Measurements from ENCODE around the gene ADIPOQ.
"Not testable (repeated sequence)": the region's sequence is repeated elsewhere in the genome, so short reads cannot be mapped to it uniquely, and the experiment has no call there.

The ADIPOQ gene

DNA sequence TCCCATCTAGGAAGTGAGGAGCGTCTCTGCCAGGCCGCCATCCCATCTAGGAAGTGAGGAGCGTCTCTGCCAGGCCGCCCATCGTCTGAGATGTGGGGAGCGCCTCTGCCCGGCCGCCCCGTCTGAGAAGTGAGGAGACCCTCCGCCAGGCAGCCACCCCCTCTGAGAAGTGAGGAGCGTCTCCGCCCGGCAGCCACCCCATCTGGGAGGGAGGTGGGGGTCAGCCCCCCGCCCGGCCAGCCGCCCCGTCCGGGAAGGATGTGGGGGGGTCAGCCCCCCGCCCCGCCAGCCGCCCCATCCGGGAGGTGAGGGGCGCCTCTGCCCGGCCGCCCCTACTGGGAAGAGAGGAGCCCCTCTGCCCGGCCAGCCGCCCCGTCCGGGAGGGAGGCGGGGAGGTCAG lies 31.3 kb downstream of the ADIPOQ start:
- not testable (repeated sequence) for DNase-seq

DNA sequence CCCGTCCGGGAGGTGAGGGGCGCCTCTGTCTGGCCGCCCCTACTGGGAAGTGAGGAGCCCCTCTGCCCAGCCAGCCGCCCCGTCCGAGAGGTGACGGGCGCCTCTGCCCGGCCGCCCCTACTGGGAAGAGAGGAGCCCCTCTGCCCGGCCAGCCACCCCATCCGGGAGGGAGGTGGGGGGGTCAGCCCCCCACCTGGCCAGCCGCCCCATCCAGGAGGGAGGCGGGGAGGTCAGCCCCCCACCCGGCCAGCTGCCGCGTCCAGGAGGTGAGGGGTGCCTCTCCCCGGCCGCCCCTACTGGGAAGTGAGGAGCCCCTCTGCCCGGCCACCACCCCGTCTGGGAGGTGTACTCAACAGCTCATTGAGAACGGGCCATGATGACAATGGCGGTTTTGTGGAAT lies 31.7 kb downstream of the ADIPOQ start:
- not testable (repeated sequence) for DNase-seq

DNA sequence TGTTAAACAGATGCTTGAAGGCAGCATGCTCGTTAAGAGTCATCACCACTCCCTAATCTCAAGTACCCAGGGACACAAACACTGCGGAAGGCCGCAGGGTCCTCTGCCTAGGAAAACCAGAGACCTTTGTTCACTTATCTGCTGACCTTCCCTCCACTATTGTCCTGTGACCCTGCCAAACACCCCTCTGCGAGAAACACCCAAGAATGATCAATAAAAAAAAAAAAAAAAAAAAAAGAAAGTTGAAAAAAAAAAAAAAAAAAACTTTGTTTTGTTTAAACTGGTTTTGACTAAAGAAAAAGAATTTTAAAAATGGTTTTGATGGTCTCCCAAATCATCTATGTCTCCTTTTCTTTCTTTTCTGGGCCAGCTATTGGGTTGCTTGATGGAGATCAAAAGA lies 32.3 kb downstream of the ADIPOQ start:
- DNase-seq, result not testable (repeated sequence)

DNA sequence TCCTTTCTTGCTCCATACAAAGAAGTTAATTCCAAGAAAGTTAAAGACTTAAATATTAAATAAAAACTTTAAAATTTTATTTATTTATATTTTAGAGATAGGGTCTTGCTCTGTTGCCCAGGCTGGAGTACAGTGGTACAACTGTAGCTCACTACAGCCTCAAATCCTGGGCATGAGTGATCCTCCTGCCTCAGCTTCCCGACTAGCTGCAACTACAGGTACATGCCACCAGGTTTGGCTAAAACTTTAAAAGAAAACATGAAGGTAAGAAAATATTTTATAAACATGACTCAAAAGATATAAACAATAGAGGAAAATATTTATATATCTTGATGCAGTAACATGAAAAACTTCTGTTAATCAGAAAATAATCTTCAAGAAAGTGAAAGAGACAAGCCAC lies 33.2 kb downstream of the ADIPOQ start:
- no peak for DNase-seq

DNA sequence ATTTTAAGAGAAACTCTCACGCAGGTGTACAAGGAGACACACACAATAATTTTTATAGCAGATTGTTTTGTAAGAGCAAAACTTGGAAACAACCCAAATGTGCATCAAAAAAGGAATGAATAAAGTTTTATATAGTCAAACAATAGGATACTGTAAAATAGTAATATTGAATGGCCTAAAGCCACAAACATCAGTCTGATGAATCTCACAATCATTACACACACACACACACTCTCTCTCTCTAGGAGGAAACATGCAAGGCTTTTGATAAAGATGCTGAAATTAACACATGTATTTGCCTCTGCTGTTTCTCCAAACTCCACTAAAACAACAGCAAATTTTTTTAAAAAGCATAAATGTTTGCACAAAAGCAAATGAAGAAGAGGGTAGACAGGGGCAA lies 37.3 kb downstream of the ADIPOQ start:
- DNase-seq, result no peak

DNA sequence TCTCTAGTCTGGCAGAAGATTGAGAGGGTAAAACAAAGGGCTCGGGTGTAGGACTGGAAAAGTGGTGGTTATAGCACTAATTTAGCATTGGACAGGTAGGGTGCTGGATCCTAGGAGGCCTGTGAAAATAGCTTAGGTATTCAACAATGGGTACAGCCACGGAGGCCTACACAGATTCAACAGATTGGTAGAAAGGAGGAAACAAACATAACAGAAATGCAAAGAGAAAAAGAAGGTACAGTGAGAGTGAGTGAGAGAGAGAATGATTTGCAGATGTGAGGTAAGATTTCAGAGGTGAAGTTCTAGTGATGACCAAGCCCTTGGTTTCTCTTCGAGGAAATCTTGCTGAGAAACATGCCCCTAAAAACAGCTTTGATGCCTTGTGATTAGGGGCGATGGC lies 37.9 kb downstream of the ADIPOQ start:
- DNase-seq, result no peak

DNA sequence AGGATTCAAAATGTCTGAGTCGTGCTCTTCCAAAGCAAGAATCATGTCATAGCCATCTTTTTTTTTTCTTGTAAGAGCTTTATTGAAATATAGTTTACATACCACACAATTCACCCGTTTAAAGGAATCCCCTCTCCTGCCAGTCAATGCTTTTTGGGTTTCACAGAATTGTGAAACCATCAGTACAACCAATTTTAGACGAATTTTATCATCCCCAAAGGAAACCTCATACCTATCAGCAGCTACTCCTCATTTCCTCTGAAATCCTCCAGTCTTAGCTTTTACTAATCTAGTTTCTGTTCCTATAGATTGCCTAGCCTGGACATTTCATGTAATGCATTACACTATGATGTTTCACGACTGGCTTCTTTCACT lies 39.6 kb downstream of the ADIPOQ start:
- DNase-seq, result no peak

DNA sequence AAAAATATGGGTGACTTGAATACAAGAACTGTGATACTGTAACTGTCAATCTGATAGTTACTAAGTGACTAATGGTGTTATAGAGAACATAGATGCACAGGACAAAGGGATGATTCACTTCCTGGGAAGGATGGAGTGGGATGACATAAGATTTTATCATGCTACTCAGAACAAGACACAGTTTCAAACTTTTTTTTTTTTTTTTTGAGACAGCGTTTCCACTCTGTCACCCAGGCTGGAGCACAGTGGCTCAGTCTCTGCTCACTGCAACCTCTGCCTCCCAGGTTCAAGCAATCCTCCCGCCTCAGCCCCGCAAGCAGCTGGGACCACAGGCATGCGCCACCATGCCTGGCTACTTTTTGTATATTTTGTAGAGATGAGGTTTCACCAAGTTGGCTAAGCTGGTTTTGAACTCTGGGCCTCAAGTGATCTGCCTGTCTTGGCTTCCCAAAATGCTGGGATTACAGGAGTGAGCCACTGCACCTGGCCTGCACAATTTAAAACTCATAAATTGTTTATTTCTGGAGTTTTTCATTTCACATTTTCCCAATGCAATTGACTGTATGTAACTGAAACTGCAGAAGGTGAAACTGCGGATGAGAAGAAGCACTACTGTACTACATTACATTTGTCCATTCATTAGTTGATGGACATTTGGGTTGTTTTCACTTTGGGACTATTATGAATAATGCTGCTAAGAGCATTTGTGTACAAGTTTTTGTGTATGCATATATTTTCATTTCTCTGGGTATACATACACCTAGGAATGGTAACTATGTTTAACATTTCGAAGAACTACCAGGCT lies 40.6 kb downstream of the ADIPOQ start:
- no peak for DNase-seq

DNA sequence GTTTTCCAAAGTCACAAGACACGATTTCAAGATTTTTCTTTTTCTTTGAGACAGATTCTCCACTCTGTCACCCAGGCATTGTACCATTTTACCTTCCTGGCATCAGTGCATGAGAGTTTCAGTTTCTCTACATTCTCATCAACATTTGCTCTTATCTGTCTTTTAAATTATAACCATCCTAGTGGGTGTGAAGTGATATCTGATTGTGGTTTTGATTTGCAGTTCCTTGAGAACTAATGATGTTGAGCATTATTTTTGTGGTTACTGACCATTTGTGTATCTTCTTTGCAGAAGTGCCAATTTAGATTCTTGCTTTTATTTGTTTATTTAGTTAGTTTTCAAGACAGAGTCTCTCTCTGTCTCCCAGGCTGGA lies 41.2 kb downstream of the ADIPOQ start:
- no peak for DNase-seq

DNA sequence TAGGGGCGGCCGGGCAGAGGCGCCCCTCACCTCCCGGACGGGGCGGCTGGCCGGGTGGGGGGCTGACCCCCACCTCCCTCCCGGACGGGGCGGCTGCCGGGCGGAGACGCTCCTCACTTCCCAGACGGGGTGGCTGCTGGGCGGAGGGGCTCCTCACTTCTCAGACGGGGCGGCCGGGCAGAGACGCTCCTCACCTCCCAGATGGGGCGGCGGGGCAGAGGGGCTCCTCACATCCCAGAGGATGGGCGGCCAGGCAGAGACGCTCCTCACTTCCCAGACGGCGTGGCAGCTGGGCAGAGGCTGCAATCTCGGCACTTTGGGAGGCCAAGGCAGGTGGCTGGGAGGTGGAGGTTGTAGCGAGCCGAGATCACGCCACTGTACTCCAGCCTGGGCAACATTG lies 42.4 kb downstream of the ADIPOQ start:
- not testable (repeated sequence) for DNase-seq

DNA sequence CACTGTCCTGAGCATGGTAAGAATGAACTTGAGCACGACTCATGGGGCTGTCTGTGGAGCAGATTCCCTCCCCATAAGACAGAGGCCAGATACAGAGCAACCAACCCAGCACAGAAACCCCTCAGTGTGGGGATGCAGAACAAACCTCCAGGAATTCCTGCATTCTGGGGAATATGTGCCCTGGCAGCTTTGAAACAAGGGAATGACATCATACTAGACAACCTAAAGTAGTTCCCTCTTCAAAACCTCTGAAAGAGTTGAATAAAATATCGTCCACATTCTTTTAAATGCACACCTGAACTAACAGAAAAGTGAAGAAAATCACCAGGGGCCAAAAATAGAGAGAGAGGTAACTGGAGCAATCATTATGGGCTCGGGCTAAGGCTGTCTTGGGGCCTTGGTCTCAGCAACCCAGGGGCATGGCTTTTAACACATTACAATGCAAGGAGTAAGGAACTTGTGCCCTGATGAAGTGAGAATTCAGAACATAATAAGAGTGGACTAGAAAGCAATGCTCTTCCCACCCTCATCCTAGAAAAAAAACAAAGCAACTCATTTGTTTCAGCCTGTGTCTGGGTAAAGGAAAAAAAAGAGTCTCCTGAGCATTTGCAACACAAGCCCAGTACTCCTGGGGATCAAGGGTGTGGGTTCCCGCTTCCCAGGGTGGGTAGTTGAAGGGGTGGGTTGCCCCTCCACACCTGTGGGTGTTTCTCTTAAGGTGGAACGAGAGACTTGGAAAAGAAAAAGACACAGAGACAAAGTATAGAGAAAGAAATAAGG lies 43.9 kb downstream of the ADIPOQ start:
- no peak for DNase-seq

DNA sequence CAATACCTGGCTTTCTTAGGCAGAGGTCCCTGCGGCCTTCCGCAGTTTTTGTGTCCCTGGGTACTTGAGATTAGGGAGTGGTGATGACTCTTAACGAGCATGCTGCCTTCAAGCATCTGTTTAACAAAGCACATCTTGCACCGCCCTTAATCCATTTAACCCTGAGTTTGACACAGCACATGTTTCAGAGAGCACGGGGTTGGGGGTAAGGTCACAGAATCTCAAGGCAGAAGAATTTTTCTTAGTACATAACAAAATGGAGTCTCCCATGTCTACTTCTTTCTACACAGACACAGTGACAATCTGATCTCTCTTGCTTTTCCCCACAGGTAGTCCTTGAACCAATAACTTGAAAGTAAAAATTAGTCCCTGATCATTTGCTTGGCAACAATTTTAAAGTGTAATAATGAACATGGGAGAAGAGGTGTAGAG lies 45.0 kb downstream of the ADIPOQ start:
- DNase-seq, result not testable (repeated sequence)

DNA sequence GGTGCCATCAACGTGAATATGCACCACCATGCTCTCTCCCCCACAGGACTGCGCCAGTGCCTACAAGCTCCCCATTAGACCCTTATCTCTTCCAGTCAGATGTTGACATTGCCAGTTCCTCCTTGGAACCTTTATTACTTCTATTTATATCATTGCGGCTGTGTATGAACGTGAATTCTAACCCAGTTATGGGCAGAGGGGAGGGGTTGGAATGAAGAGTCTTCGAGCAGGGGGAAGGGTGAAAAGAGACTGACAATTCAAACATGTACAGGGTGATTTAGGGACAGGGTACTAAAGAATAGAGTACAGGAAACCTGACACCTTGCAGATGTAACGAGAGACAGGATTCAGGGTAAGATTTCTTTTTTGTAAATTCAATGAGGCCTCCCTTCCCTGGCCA lies 46.1 kb downstream of the ADIPOQ start:
- no peak for DNase-seq

DNA sequence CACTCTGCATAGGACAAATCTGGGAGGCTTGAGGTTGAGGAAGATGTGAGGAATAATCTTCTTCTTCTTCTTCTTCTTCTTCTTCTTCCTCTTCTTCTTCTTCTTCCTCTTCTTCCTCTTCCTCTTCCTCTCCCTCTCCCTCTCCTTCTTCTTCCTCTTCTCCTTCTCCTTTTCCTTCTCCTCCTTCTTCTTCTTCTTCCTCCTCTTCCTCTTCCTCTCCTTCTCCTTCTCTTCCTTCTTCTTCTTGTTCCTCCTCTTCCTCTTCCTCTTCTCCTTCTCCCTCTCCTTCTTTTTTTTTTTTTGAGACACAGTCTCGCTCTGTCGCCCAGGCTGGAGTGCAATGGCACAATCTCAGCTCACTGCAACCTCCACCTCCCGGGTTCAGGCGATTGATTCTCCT lies 47.2 kb downstream of the ADIPOQ start:
- not testable (repeated sequence) for DNase-seq

DNA sequence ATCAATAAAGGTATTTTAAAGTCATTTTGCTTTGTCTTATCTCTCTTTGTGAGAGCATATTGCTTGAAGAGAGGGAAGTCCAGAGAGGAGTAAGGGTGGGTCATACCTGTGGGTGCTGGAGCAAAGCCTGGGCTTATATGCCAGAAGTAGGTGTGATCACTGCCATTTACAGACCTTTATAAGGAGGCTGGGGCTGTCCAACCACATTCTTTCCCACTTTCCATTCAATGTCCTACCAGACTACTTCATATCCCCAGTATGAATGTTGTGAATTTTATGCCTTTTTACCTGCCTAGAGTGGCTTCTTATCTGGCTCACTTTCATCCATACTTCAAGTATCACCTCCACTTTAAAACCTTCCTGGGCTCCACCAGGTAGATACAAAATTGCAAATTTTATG lies 48.4 kb downstream of the ADIPOQ start:
- DNase-seq, result no peak

DNA sequence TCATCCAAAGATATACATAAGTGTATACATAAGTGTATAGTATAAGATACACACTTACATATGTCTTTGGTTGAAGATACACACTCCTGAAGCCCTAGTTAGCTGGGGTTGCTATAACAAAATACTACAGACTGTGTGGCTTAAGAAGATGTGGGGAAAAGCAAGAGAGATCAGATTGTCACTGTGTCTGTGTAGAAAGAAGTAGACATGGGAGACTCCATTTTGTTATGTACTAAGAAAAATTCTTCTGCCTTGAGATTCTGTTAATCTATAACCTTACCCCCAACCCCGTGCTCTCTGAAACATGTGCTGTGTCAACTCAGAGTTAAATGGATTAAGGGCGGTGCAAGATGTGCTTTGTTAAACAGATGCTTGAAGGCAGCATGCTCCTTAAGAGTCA lies 50.6 kb downstream of the ADIPOQ start:
- DNase-seq, result not testable (repeated sequence)

DNA sequence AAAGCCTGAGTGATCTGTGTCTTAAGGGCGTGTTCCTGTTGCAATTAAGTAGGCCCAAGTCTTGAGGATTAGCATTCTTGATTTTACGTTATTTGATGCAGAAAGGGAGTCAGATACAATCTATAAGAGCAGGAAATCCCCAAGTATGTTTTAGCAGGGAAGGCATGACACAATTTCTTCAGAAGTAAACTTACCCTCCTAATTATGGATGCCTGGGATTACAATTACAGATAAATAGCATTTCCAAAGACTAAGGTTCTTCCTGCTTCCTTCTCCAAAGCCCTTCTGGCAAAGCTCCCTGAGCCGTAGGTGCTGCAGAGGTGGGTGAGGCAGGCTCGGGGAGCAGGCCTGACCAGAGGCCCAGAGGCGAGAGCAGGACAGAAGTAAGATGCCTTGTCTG lies 52.9 kb downstream of the ADIPOQ start:
- no peak for DNase-seq

DNA sequence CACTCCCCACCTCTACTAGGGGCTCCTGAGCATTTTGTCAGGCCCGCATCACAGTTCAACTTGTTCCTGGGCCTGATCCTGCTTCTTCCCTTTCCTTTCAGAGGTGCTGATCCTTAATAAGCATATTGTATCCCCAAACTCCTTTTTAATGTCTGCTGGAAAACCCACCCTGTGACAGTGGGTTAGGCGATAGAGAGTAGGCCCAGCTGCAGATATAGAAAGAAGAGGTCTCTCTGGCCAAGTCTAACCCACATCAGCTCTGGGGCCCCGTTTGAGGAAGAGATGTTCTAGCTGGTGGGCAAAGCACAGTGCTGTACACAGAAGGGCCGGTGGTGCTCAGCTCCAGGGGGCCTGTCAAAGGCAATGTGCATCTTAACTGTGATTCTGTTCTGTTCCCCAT lies 53.5 kb downstream of the ADIPOQ start:
- no peak for DNase-seq

DNA sequence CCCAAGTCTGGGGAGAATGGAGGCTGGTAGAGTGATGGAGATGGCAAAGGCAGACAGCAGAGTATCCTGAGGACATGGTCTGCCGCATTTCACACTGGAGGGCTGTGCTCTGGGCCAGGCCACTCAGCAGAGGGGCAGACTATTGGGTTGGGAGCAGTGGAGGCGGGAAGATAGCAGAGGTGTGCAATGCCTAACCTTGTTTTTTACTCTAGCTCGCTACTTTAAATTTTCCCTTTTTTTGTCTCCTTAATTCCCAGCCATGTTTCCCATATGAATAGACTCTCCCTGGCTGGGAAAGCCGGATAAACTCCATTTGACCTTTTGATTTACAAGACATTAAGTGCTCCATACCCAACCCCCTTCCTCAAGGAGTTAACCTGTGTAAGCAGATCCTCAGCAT lies 54.4 kb downstream of the ADIPOQ start:
- DNase-seq, result no peak

DNA sequence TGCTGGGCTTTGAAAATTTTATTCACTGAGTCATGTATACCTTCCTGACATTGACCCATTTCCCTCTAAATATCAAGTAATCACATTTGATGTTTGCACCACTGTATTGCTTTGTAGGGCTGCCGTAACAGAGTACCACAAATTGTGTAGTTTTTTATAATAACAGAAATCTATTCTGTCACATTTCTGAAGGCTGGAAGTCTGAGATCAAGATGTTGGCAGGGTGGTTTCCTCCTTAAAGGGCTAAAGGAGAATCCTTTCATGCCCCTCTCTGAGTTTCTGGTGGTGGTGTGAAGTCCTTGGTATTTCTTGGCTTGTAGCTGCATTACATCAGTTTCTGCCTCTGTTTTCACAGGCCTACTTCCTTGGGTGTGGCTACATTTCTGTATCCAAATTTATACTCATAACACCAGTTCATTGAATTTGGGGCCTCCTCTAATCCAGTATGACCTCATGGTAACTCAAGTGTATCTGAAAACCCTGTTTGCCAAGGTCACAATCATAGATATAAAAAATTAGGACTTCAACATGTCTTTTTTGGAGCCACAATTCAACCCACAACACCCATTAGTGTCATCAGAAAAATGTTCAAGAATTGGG lies 58.7 kb downstream of the ADIPOQ start:
- no peak for DNase-seq

DNA sequence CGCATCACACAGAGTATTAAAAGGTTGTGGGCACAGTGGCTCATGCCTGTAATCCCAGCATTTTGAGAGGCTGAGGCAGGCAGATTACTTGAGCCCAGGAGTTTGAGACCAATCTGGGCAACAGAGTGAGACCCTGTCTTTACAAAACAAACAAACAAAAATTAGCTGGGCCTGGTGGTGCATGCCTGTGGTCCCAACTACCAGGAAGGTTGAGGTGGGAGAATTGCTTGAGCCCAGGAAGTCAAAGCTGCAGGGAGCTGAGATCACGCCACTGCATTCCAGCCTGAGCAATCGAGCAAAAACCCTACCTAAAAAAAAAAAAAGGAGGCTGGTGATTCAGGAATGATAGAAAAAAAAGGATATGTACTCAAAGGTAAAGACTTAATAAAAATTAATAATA lies 59.6 kb downstream of the ADIPOQ start:
- DNase-seq, result no peak

DNA sequence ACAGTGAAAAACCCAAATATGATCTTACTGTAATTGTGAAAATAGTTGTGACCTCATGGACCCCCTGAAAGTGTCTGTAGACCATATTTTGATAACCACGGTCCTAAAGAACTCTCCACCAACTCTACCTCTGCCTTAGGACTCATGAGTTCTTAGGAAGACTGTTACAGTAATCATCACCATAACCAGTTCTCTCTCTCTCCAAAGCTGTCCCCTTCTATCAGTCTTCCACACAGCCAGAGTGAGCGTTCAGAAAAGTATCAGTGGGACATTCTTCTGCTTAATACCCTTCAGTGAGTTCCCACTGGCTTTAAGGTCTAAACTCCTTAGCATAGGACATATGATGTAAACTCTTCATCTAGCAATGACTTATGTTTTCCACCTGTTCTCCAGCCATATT lies 60.2 kb downstream of the ADIPOQ start:
- no peak for DNase-seq

DNA sequence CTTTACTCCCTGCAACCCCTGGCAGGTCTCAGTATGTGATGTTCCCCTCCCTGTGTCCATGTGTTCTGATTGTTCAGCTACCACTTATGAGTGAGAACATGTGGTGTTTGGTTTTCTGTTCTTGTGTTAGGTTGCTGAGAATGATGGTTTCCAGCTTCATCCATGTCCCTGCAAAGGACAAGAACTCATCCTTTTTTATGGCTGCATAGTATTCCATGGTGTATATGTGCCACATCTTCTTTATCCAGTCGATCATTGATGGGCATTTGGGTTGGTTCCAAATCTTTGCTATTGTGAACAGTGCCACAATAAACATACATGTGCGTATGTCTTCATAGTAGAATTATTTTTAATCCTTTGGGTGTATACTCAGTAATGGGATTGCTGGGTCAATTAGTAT lies 61.2 kb downstream of the ADIPOQ start:
- not testable (repeated sequence) for DNase-seq

DNA sequence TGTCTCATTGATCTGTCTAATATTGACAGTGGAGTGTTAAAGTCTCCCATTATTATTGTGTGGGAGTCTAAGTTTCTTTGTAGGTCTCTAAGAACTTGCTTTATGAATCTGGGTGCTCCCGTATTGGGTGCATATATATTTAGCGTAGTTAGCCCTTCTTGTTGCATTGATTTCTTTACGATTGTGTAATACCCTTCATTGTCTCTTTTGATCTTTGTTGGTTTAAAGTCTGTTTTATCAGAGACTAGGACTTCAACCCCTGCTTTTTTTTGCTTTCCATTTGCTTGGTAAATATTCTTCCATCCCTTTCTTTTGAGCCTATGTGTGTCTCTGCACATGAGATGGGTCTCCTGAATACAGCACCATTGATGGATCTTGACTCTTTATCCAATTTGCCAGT lies 64.6 kb downstream of the ADIPOQ start:
- DNase-seq, result not testable (repeated sequence)

Measured in NCI-H1694 treated with DMSO at 0.1 percent for 48 hours (cell line).